VCaP (cell line): ENCODE results near the gene PRDM1.

Experiments used
- H3K27ac ChIP-seq: fragments of 450-650 bp; 2 replicates; pipeline ENCODE4 v1.5.1; 2017
- CTCF ChIP-seq: fragments of 450-650 bp; conservative IDR thresholded peaks from 2 replicates; pipeline ENCODE4 v1.5.1; 2017; ENCODE audit warnings: mild to moderate bottlenecking, moderate library complexity

PRDM1 gene

GRCh38 chr6:106124437-106125430, 38.6 kb downstream of the PRDM1 start:
- TF ChIP-seq CTCF = no peak
- H3K27ac ChIP-seq = no peak overlapping the region

GRCh38 chr6:106125925-106126435, 39.8 kb downstream of the PRDM1 start:
- no peak for TF ChIP-seq CTCF
- H3K27ac ChIP-seq = no peak overlapping the region

- TF ChIP-seq CTCF = no peak
- no peak overlapping the region for H3K27ac ChIP-seq
Observed at GRCh38 chr6:106126482-106126881, 40.3 kb downstream of the PRDM1 start.

- TF ChIP-seq CTCF = no peak
- peak overlapping the region; percentile 63 for H3K27ac ChIP-seq
Observed at GRCh38 chr6:106128981-106129781, 43.0 kb downstream of the PRDM1 start.

GRCh38 chr6:106132153-106132698, 46.1 kb downstream of the PRDM1 start:
- no peak for TF ChIP-seq CTCF
- H3K27ac ChIP-seq = no peak overlapping the region

- no peak overlapping the region for H3K27ac ChIP-seq
- no peak for TF ChIP-seq CTCF
Observed at GRCh38 chr6:106133040-106133439, 46.9 kb downstream of the PRDM1 start.
